Right renal cortex interstitium (tissue), 3 donors: ENCODE data around the gene CCDC200. TPM values are rescaled to one million over a fixed set of nuclear protein-coding genes. Genes with fewer than 3 reads are reported as not detected.
"Not testable (repeated sequence)": the region's sequence is repeated elsewhere in the genome, so short reads cannot be mapped to it uniquely, and the experiment has no call there.

ENCODE experiments used
- DNase-seq, 3 donors: peaks; one replicate each; pipeline ENCODE4 v3.0.0-alpha.2; 2013; ENCODE audit warnings: low read depth in 3 of 3, low spot score in 2 of 3
- polyA plus RNA-seq, 3 donors: library from polyadenylated mRNA; unstranded; fragments of 120-200 nt; gene quantifications; one replicate each; pipeline ENCODE4 v1.2.1, GENCODE V29; 2013; ENCODE audit not compliant: insufficient read length in 3 of 3

The CCDC200 gene
- polyA plus RNA-seq: 1 to 10 TPM; 5.7 to 7.2 (median 6.2) TPM

- DNase-seq: not testable (repeated sequence)
Measured at GRCh38 chr17:43228020-43228782, at the start of gene CCDC200. Gene CCDC200, minus strand, starts transcription at chr17:43228623. Its CDS starts 69 bp downstream, at chr17:43228554.

- DNase-seq: not testable (repeated sequence)
Measured at GRCh38 chr17:43272914-43273313, 44.5 kb upstream of the CCDC200 start.

DNA sequence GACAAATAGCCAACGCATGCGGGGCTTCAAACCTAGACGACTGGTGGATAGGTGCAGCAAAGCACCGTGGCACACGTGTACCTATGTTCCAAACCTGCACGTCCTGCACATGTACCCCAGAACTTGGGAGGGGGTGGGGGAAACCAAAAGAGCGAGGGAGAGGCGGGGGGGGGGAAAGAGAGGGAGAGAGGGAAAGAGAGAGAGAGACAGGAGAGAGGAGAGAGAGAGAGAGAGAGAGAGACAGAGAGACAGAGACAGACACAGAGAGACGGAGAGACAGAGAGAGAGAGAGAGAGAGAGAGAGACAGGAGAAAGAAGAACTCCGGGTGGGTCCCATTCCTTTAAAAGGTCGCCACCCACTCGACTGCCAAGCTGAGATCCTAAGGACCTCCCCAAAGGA, 44.1 kb upstream of the CCDC200 start:
- DNase-seq: not testable (repeated sequence)

DNA sequence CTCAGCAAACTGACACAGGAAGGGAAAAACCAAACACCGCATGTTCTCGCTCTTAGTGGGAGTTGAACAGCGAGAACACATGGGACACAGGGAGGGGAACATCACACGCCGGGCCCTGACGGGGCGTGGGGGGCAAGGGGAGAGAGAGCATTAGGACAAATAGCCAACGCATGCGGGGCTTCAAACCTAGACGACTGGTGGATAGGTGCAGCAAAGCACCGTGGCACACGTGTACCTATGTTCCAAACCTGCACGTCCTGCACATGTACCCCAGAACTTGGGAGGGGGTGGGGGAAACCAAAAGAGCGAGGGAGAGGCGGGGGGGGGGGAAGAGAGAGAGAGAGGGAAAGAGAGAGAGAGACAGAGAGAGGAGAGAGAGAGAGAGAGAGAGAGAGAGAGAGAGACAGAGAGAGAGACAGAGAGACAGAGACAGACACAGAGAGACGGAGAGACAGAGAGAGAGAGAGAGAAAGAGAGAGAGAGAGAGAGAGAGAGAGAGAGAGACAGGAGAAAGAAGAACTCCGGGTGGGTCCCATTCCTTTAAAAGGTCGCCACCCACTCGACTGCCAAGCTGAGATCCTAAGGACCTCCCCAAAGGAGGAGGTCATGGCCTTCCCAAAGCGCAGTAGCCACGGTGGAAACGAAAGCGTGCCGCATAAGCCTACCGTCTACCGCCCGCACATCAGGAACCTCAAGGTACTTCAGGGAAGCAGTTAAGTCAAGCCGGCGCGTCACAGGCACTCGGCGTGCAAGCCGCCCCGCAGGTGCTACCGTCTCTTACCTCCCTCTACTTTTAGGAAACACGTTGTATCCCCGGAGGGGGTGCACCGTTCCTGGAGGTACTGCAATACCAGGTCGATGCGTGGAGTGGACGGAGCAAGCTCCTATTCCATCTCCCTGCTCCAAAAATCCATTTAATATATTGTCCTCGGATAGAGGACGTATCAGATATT, 42.4 kb upstream of the CCDC200 start:
- not testable (repeated sequence) for DNase-seq

DNA sequence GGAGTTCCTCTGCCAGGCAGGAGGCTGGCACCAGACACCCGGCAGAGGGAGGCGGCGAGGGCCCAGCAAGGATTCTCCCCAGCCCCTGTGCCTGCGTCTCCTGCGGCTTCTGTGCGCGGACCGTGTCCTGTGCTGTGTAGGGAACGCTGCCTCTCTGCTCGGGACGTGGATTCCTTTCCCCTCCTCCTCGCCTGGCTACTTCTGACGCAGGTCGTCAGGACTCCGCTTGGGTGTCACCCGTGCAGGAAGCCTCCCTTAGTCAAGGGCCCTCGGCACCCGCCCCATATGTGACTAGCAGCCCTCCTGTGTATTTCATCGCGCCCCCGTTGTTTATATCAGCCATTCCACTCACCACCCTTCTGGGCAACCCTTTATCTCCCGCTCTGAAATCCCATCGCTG, 18.0 kb upstream of the CCDC200 start:
- DNase-seq: not testable (repeated sequence)

- not testable (repeated sequence) for DNase-seq
Measured at GRCh38 chr17:43240596-43241352, 12.4 kb upstream of the CCDC200 start.

GRCh38 chr17:43239597-43239996, 11.2 kb upstream of the CCDC200 start:
- DNase-seq: not testable (repeated sequence)

GRCh38 chr17:43233877-43234276, 5.5 kb upstream of the CCDC200 start, which contains the start of gene RNU2-1:
Gene RNU2-1, minus strand, starts transcription at chr17:43233977.
- DNase-seq: not testable (repeated sequence)

DNA sequence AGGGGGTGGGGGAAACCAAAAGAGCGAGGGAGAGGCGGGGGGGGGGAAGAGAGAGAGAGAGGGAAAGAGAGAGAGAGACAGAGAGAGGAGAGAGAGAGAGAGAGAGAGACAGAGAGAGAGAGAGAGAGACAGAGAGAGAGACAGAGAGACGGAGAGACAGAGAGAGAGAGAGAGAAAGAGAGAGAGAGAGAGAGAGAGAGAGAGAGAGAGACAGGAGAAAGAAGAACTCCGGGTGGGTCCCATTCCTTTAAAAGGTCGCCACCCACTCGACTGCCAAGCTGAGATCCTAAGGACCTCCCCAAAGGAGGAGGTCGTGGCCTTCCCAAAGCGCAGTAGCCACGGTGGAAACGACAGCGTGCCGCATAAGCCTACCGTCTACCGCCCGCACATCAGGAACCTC, 4.8 kb upstream of the CCDC200 start:
- not testable (repeated sequence) for DNase-seq

DNA sequence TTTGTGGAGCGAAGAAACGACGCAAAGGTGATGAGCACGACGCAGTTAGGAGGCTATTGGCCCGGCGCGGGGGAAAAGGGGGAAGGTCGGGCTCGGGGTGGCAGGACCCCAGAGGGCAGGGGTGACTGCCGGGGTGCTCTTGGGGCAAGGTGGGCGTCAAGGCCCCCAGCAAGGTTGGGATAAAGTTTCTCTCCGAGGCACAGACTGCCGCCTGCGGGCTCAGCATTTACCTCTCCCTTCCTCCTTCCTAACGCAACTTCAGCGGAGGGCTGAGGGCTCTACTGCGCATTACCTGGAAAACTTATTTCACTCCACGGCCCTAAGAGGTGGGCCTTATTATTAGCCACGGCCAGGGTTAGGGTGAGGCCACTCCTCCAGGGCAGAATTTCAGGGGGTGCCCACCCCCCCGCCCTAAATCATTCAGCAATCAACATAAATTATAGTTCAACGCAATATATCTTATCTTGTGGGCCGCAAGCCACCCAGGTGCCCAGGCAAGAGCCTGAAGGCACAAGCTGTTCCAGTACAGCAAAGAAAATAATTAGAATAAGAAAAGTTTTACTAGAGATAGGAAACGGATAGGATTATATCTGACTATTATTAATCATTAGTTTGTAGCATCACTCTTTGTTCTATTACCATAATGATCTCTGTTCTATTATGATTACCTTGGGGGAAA, 3.7 kb upstream of the CCDC200 start:
- DNase-seq: not testable (repeated sequence)

GRCh38 chr17:43231205-43232020, 3.0 kb upstream of the CCDC200 start:
- not testable (repeated sequence) for DNase-seq

DNA sequence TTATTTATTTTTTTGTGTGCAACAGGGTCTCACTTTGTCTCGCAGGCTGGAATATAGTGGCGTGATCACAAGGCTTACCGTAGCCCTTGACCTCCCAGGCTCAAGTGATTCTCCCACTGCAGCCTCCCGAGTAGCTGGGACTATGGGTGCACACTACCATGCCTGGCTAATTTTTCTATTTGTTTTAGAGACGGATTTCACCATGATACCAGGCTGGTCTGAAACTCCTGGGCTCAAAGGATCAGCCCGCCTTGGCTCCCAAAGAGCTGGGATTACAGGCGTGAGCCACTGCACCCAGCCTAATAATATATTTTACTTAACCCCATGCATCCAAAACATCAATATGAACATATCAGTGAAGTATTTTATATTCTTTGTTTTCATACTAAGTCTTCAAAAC, 2.0 kb downstream of the CCDC200 start:
- no peak for DNase-seq

GRCh38 chr17:43224146-43224705, 4.2 kb downstream of the CCDC200 start:
- DNase-seq: no peak

GRCh38 chr17:43220511-43221125, 7.8 kb downstream of the CCDC200 start:
- DNase-seq: no peak

GRCh38 chr17:43219746-43220380, 8.6 kb downstream of the CCDC200 start:
- DNase-seq: no peak

DNA sequence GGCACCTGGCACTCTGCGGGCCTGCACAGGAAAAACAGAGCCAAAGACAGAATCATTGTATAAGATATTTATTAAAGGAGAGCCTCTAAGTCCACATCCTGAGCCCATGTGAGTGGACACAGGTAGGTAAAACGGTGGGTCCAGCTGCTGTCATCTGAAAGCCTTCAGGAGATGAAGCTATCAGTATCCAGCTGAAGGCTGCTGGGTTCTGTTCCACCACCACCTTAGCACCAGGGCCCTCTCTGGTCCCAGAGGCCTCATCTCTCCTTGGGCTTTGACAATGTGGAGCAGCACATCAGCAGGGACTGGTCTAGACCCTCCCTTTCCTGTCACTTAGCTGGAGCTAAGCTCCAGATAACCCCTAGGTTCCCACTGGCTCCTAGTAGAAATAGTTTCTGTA, 9.4 kb downstream of the CCDC200 start:
- no peak for DNase-seq

- no peak for DNase-seq
Measured at GRCh38 chr17:43217614-43218087, 10.8 kb downstream of the CCDC200 start.
